WI38 (cell line): ENCODE results near the gene RBBP8NL.

ENCODE experiments used
- H3K4me3 ChIP-seq: 2 replicates; pipeline ENCODE4 v1.5.1; 2011; ENCODE audit warnings: low read depth, mild to moderate bottlenecking, control low read depth, low read length
- TF ChIP-seq, protein P1 (sequence below): IDR thresholded peaks from 2 replicates; pipeline ENCODE4 v1.5.1; 2012; ENCODE audit warnings: low read depth, mild to moderate bottlenecking, control low read depth, low read length

RBBP8NL gene

DNA sequence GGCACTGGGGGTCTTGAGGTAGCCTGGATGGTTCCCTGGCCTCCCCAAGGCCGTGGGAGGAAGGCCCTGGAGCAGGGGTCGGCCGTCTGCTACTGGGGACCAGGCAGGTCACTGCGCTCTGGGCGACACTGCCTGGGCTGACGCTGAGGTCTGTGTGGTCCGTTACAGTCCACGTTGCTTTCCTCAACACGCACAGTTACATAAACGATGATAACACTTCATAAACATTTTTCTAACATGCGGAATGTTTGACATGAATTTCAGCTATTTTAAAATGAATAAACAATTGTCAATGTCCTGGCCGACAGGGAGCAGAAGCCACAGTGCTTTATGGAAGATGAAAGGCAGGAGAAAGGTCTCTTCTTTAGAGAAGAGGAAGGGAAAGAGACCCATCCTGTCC lies 10.2 kb upstream of the RBBP8NL start:
- TF ChIP-seq, protein P1, sequence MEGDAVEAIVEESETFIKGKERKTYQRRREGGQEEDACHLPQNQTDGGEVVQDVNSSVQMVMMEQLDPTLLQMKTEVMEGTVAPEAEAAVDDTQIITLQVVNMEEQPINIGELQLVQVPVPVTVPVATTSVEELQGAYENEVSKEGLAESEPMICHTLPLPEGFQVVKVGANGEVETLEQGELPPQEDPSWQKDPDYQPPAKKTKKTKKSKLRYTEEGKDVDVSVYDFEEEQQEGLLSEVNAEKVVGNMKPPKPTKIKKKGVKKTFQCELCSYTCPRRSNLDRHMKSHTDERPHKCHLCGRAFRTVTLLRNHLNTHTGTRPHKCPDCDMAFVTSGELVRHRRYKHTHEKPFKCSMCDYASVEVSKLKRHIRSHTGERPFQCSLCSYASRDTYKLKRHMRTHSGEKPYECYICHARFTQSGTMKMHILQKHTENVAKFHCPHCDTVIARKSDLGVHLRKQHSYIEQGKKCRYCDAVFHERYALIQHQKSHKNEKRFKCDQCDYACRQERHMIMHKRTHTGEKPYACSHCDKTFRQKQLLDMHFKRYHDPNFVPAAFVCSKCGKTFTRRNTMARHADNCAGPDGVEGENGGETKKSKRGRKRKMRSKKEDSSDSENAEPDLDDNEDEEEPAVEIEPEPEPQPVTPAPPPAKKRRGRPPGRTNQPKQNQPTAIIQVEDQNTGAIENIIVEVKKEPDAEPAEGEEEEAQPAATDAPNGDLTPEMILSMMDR, result no peak

DNA sequence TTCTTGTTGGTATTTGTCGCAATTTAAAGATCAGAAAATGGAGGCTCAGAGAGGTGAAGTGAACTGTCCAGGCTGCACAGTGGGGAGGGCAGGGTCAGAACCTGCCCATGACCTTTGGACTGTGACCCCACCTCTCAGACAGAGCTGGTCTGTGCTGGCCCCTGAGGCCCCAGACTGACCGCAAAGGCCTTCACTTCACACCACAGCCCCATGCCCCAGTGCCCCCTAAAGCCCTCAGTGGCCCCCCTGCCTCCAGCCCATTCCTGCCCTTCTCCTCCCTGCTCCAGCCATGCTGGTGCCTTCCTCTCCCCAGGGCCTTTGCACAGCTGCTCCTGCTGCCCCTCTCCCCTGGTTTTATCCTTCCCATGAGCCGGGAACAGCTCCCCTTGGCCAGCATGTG lies 9.4 kb upstream of the RBBP8NL start:
- TF ChIP-seq, protein P1, result no peak

More for the DNA sequence above, 10.2 kb upstream of the RBBP8NL start:
- H3K4me3 ChIP-seq, result no peak overlapping the region

DNA sequence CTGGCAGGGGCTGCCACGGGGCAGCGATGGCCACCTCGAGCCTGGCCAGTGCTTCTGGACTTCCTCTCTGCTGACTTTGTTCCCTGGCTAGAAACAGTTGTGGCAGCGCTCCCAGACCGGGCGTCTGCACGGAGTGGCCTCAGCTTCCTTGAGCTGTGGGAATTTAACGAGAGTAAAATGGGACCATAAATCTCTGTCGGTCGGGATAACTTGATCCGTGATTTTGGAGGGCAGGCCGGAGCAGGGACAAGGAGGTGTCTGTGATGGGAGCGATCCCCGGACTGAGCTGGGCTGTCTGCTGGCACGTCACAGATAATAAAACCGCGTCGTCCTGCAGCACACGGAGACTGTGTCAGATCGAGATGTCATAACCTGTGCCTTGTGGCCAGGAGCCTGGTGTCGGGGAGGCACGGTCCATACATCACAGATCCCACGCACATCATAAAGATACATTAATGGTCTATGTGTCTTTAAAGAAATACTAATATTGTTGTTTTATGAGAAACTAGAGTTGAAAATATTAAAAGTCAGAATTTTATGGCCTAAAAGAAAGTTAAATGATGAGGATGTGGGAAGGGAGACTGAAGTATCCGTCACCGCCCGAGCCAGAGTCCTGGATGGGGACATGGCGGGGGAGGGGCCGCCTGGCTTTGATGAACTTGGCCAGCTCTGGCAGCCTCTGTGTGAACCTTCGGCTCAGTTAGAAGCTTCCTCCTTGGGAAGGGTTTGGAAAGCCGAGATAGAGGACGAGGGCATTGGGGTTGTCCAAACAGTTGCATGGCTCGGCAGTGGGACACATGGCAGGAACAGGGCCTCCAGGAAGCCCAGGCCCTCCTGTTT lies 6.5 kb upstream of the RBBP8NL start:
- TF ChIP-seq, protein P1, result no peak
- H3K4me3 ChIP-seq, result no peak overlapping the region

More for the DNA sequence above, 9.4 kb upstream of the RBBP8NL start:
- no peak overlapping the region for H3K4me3 ChIP-seq

DNA sequence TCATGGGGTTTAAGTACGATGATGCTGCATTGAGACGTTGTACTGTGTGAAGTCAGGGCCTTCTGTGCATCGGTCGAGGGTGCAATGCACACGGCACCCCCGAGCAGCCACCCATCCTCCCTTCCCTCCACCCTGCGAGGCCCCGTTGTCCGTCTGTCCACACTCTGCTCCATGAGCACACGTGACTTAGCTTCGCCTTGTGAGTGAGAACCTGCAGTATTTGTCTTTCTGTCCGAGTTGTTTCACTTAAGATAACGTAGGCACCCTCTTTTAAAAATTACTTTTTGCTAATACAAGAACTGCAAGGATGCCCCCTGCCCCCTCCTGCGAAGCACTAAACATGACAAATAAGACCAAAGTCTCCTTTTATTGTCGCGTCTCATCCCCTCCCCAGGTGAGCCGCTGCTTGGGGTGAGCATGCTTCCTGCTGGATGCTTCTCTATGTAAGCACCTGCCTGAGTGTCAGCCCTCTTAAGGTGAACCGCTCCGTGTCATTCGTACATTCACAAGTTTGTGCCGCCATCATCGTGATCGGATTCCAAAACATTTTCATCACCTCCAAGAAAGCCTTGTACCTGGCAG lies 3.6 kb upstream of the RBBP8NL start:
- TF ChIP-seq, protein P1, result no peak
- no peak overlapping the region for H3K4me3 ChIP-seq

DNA sequence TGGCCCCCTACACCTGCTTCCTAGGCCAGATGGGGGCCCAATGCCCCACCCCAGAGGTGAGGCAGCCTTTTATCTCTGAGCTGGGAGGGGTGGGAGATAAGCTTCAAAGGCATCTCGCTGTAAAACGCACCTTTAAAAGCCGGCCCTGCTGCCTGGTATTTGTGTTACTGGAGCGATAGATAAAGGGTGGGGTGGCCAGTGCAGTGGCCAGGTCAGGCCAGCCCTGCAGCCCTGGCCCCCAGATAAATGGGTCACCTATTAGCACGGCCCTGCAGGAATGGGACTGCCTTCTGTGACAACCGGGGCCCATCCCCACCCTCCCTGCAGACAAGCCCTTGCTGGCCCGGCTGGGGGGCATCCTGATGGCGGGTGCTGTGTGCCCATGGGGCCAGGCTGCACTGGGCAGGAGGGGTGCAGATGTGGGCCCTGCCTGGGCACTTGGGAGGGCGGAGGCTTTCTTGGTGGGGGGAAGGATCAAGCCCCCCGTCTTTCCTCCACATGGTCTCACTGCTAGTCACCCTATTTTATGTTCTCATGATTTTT lies 3.0 kb upstream of the RBBP8NL start:
- H3K4me3 ChIP-seq, result no peak overlapping the region

DNA sequence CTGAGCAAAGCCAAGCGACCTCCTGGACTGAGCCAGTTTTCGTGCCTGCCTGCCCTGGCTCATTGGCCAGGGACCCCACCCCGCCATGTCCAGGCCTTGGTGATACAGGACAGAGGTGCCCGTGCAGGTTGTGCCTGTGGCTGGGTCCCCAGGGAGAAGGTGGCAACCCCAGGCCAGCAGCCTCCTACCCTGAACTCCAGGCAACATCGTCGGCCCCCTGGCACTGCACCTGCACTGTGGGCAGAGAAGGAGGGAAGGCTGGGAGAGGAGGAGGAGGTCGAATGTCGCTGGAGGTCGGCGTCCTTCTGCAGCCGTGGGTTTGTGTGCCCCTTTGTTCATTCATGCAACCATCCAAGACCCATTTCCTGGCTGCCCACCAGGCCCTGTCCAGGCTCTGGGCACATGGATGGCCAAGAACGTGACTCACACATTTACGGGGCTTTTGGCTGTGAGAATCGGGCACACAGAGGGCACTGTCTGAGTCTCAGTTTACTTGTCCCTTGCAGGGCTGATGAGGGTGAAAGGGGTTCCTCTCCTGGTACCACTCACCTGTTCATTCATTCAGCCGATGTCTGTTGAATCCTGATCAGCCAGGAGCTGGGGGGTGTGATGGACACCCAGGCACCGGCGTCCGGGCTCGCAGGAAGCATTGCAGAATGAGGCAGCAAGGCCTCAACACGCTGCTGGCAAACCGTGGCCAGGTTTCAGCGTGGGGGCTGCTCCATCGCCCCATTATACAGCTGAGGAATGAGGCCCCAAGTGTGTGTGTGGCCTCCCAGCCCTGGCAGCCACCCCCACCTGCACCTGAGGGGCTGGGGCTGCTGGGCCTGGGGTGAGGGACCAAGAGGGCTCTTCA lies 2.3 kb upstream of the RBBP8NL start:
- H3K4me3 ChIP-seq, result no peak overlapping the region
- TF ChIP-seq, protein P1, result no peak

More for the DNA sequence above, 3.0 kb upstream of the RBBP8NL start:
- TF ChIP-seq, protein P1, result no peak
